Hematopoietic multipotent progenitor cell treated with erythropoietin and hydrocortisone succinate and interleukin-3 and kit ligand, for 15 days (in vitro differentiated cells): ENCODE data around the gene CDH13.

ENCODE experiments used
- DNase-seq: peaks from one replicate; pipeline ENCODE4 v3.0.0-alpha.2; 2015; ENCODE audit warnings: low spot score

Gene CDH13

GRCh38 chr16:83307594-83307992, 680.8 kb downstream of the CDH13 start:
- no peak for DNase-seq

GRCh38 chr16:83308414-83308813, 681.6 kb downstream of the CDH13 start:
- DNase-seq, result no peak

- DNase-seq, result no peak
Observed at GRCh38 chr16:83310816-83311215, 684.0 kb downstream of the CDH13 start.

- DNase-seq, result no peak
Observed at GRCh38 chr16:83312015-83312717, 685.4 kb downstream of the CDH13 start.

- DNase-seq, result no peak
Observed at GRCh38 chr16:83312718-83313245, 686.0 kb downstream of the CDH13 start.

- DNase-seq, result no peak
Observed at GRCh38 chr16:83315271-83315670, 688.5 kb downstream of the CDH13 start.

- DNase-seq, result no peak
Observed at GRCh38 chr16:83316458-83316857, 689.7 kb downstream of the CDH13 start.

- no peak for DNase-seq
Observed at GRCh38 chr16:83318390-83318789, 691.6 kb downstream of the CDH13 start.

- no peak for DNase-seq
Observed at GRCh38 chr16:83328936-83329335, 702.2 kb downstream of the CDH13 start.

GRCh38 chr16:83329441-83329840, 702.7 kb downstream of the CDH13 start:
- no peak for DNase-seq

GRCh38 chr16:83330251-83330650, 703.5 kb downstream of the CDH13 start:
- no peak for DNase-seq

- no peak for DNase-seq
Observed at GRCh38 chr16:83335076-83335475, 708.3 kb downstream of the CDH13 start.

GRCh38 chr16:83336603-83337002, 709.8 kb downstream of the CDH13 start:
- DNase-seq, result no peak

- no peak for DNase-seq
Observed at GRCh38 chr16:83338138-83338537, 711.4 kb downstream of the CDH13 start.

- no peak for DNase-seq
Observed at GRCh38 chr16:83338941-83339340, 712.2 kb downstream of the CDH13 start.

GRCh38 chr16:83343935-83344366, 717.2 kb downstream of the CDH13 start:
- no peak for DNase-seq

GRCh38 chr16:83345846-83346640, 719.3 kb downstream of the CDH13 start:
- DNase-seq, result no peak

GRCh38 chr16:83348991-83349390, 722.2 kb downstream of the CDH13 start:
- no peak for DNase-seq

GRCh38 chr16:83350481-83350880, 723.7 kb downstream of the CDH13 start:
- no peak for DNase-seq

- DNase-seq, result no peak
Observed at GRCh38 chr16:83351846-83352245, 725.1 kb downstream of the CDH13 start.

- no peak for DNase-seq
Observed at GRCh38 chr16:83353241-83353640, 726.5 kb downstream of the CDH13 start.

GRCh38 chr16:83354015-83354414, 727.2 kb downstream of the CDH13 start:
- no peak for DNase-seq

- DNase-seq, result no peak
Observed at GRCh38 chr16:83355570-83356218, 728.9 kb downstream of the CDH13 start.
